ENCODE data around the gene NUTF2.
"Not testable (repeated sequence)": the region's sequence is repeated elsewhere in the genome, so short reads cannot be mapped to it uniquely, and the experiment has no call there.

The NUTF2 gene

DNA sequence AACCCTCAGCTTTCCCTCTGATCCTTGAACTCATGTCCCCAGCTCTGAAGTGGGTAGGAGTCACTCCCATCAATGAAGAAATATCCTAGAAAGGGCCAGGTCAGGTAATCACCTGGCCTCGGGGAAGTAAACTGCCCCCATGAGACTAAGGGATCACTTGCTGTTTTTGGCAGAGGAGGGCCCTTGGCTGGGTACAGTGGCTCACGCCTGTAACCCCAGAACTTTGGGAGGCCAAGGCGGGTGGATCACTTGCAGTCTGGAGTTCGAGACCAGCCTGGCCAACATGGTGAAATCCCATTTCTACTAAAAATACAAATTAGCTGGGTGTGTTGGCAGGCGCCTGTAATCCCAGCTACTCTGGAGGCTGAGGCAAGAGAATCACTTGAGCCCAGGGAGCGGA is 17.3 kb downstream of the NUTF2 start:
- not testable (repeated sequence) for DNase-seq (ENCODE audit: low read depth)

DNA sequence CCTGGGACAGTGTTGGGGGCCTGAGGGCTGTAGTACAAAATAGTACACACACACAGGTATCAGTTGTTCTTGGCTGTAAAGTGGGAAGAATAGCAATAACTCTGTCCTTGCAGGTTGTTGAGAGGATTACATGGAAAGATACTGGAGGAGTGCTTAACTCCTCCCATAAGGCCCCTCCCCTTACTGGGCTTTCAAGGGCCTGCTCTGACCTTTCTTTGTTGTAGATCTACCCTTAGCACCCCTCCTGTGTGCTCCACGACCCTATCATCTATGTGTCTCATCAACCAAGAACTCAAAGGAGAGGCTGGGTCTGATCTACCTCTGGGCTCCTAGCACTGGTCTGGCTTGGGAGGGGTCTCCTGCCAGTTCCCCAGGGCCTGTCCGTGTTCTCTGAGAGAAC is 17.9 kb downstream of the NUTF2 start:
- no peak for DNase-seq (ENCODE audit: low read depth)

DNA sequence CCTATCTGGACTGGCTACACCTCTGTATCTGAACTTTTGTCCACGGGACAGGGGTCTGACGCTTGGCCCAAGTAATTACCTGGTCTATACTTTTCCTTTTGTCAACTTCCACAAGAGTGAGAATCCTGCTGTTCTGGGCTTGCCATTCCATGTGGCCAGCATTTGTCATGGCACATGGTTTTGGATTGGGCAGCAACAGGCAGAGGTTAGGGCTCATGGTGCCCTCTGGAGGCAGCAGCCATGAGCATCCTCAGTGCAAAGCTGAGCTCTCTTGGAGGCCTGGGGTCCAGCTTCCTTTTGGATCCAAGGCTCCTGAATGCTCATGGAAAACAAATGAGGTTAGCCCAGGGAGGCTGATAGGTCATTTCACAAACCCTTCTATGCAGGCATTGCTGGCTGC is 18.6 kb downstream of the NUTF2 start:
- no peak for DNase-seq (ENCODE audit: low read depth)

- no peak for DNase-seq (ENCODE audit: low read depth)
These were observed 21.6 kb downstream of the NUTF2 start for GRCh38 chr16:67868290-67868689.

- DNase-seq (ENCODE audit: low read depth) = no peak
These were observed 22.9 kb downstream of the NUTF2 start for GRCh38 chr16:67869653-67870052.

DNA sequence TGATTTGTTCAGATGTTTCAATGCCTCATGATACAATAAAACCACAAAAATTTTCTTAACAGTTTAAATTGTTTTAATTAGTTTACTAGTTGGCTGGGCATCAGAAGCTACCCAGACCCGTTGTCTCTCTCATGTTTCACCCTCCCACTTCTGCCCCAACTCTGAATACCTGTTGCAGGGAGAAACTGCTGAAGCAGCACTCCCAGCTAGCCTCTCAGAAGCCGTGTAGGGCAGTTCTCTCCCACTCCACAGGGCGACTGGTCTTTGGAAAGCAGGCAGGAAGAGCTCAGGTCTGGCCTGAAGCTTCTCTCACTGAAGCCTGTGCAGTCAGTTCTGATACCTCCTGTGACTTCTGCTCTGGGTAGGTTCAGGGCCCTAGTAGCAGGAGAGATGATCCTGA is 24.5 kb downstream of the NUTF2 start:
- no peak for DNase-seq (ENCODE audit: low read depth)

GRCh38 chr16:67872131-67872630 is 25.4 kb downstream of the NUTF2 start:
- no peak for DNase-seq (ENCODE audit: low read depth)

DNA sequence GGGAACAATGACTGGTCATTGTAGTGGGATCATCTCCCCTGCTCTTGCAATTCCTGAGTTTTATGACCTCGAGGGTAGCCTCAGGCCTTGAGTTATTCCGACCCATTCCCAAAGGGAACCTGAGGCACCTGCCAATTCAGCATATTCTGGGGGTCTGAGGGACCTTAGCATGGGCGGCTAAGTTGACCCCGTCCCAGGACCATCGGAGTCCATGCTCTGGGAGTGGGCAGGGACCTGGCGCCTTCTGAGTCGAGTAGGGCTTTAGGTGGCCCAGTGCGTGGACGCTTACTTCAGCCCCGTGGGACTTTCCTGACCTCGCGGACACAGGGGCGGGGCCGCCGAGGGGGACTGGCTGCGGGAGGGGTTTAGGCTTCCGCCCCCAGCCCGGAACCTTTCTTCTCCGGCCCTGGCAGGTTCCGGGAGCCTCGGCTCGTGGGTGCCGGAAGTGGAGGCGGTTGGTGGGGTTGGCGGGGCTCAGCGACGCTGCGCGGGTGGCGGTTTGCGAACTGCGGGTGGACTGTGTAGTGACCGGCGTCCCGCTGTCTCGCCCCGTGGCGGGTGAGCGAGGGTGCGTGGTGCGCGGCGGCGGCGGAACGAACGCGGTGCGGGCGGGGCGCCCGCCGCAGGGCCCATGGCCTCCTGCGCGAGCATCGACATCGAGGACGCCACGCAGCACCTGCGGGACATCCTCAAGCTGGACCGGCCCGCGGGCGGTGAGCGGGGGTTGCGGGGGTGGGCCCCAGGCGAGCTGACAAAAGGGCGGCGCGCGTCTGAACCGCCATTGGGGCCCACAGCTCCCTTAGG is 26.1 kb downstream of the NUTF2 start, which contains the start of gene EDC4:
EDC4 (plus strand) TSS at position 422 of the 804 bp plus-strand sequence; CDS start at position 632, 210 bp downstream.
- peak; percentile 87 for DNase-seq (ENCODE audit: low read depth)

GRCh38 chr16:67873435-67874370 is 27.0 kb downstream of the NUTF2 start:
- no peak for DNase-seq (ENCODE audit: low read depth)

DNA sequence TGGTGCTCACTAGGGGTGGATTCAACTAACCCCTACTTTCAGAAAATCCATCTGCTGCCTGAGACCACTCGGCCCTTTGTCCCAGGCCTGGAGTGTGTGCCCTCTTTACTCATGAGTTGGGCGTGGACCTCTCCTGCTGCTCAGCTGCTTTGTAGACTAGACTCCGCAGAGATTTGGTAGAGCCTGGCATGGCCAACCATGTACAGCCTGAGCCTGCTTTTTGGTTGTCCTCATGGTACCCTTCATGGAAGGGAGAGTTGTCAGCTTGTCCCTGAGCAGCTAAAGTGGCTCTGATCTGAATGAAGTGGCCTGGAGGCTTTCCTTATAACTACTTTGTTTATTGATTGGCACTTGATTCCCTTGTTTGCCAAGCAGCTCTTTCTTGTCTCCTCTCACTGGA is 27.6 kb downstream of the NUTF2 start:
- no peak for DNase-seq (ENCODE audit: low read depth)

DNA sequence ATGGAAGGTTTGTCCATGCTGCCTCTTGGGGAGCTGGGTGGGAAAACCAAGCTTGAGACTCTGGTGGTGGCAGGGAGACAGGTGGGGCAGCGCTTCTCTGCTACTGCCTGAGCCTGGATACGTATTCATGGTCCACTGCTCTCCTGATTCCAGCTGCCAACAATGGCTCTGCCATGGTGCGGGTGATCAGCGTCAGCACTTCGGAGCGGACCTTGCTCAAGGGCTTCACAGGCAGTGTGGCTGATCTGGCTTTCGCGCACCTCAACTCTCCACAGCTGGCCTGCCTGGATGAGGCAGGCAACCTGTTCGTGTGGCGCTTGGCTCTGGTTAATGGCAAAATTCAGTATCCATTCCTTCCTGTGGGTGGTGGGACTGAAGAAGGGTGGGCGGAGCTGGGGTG is 30.3 kb downstream of the NUTF2 start:
- DNase-seq (ENCODE audit: low read depth) = no peak

DNA sequence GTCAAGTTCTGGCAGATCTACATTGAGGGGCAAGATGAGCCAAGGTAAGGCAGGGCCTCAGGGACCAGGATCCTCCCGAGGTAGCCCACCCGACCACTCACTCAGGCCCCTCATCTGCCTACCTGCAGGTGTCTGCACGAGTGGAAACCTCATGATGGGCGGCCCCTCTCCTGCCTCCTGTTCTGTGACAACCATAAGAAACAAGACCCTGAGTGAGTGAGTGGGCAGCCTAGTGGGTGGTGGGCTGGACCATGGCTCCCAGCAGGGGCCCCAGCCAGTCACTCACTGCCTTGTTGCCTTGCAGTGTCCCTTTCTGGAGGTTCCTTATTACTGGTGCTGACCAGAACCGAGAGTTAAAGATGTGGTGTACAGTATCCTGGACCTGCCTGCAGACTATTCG is 31.5 kb downstream of the NUTF2 start:
- DNase-seq (ENCODE audit: low read depth) = no peak

DNA sequence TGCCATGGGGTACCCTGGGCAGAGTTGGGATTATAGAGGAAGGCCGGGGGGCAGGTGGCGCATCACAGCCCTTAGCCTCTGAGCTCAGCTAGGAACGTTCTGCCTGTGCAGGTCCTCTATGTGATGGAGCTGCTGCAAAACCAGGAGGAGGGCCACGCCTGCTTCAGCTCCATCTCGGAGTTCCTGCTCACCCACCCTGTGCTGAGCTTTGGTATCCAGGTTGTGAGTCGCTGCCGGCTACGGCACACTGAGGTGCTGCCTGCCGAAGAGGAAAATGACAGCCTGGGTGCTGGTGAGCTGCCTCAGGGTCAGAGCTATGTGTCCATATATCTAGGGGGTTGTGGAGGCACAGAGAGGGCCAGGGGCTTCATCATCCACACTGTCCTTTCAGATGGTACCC is 32.1 kb downstream of the NUTF2 start:
- no peak for DNase-seq (ENCODE audit: low read depth)

DNA sequence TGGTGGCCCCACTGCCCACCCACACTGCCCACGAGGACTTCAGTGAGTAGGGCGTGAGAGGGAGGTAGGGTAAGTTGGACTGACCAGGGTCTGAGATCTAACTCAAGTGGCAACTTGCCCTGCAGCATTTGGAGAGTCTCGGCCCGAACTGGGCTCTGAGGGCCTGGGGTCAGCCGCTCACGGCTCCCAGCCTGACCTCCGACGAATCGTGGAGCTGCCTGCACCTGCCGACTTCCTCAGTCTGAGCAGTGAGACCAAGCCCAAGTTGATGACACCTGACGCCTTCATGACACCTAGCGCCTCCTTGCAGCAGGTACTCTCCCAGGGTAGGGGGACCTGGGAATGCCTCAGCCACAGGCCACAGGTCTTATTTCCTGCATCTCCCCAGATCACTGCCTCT is 32.7 kb downstream of the NUTF2 start:
- DNase-seq (ENCODE audit: low read depth) = no peak

- DNase-seq (ENCODE audit: low read depth) = no peak
These were observed 33.2 kb downstream of the NUTF2 start for GRCh38 chr16:67879936-67880335.

- DNase-seq (ENCODE audit: low read depth) = no peak
These were observed 33.9 kb downstream of the NUTF2 start for GRCh38 chr16:67880584-67880983.

- no peak for DNase-seq (ENCODE audit: low read depth)
These were observed 35.0 kb downstream of the NUTF2 start for GRCh38 chr16:67881621-67882161.

- DNase-seq (ENCODE audit: low read depth) = no peak
These were observed 35.8 kb downstream of the NUTF2 start for GRCh38 chr16:67882374-67883145.

- DNase-seq (ENCODE audit: low read depth) = no peak
These were observed 36.6 kb downstream of the NUTF2 start for GRCh38 chr16:67883146-67883871.

DNA sequence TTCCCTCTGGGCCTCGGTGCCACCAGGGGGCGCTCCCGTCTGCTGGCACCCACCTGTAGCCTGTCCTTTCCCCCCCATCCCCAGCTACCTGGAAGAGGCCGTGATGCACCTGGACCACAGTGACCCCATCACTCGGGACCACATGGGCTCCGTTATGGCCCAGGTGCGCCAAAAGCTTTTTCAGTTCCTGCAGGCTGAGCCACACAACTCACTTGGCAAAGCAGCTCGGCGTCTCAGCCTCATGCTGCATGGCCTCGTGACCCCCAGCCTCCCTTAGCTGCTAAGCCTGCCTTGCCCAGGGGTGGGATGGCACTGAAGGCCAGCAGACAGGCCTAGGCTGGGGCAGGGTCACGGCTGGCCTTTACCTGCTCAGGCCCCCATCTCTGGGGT is 37.1 kb downstream of the NUTF2 start:
- peak; percentile 63 for DNase-seq (ENCODE audit: low read depth)

DNA sequence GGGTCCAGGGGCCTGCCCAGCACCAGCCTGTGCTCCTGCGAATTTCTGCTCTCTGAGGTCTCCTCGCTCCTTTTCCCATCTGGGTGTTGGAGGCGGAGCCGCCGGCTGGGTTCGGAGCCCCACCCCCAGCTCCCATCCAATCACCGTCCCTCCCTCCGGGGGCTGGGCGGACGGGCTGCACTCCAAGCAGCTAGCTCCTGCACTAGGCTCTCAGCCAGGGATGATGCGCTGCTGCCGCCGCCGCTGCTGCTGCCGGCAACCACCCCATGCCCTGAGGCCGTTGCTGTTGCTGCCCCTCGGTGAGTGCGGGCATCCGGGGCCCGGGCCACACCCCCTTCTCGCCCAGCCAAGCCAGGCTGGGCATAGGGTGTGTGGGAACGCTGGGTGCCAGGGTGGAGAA is 38.0 kb downstream of the NUTF2 start, which contains the start of gene NRN1L:
NRN1L (plus strand) TSS at position 202 of the 400 bp plus-strand sequence; CDS start at position 221, 19 bp downstream.
- DNase-seq (ENCODE audit: low read depth) = no peak

Measured in activated T-cell treated with anti-CD3 and anti-CD28 coated beads for 24 hours (primary cell).